ENCODE results near the gene MPPED1.

DNA sequence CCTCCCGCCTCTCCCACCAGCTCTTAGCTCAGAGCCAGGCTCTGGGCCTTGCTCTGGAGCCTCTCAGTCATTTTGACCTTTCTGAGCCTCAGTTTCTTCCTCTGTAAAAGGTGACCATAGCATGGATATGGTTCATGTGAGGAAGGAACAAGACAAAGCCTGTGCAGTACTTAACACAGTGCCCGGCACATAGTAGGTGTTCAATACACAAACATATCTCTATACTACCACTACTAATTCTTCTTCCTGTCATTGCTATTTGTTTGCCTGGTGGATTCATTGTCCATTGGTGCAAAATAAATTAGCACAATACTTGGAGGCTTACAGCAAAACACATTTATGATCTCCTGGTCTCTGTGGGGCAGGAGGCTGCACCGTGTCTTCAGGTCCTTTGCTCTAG is 21.6 kb upstream of the MPPED1 start:
- TF ChIP-seq GATA2 (IDR thresholded peaks at IDR 0.05; ENCODE audit: insufficient read depth, insufficient read length, low read depth, low read length) (no peak), POLR2A (IDR thresholded peaks at IDR 0.05; ENCODE audit: low read depth, low read length) (no peak), EZH2 (IDR thresholded peaks at IDR 0.05; ENCODE audit: borderline replicate concordance, low read depth, low read length, severe bottlenecking) (no peak), JUN (IDR thresholded peaks at IDR 0.05; ENCODE audit: borderline replicate concordance, insufficient read depth, insufficient read length, low read depth) (no peak), FOS (IDR thresholded peaks at IDR 0.05; ENCODE audit: borderline replicate concordance, insufficient read depth, low read length) (no peak), POLR2AphosphoS5 (IDR thresholded peaks at IDR 0.05; ENCODE audit: insufficient read depth, low read depth, low read length) (no peak)
- TF ChIP-seq, protein P1, sequence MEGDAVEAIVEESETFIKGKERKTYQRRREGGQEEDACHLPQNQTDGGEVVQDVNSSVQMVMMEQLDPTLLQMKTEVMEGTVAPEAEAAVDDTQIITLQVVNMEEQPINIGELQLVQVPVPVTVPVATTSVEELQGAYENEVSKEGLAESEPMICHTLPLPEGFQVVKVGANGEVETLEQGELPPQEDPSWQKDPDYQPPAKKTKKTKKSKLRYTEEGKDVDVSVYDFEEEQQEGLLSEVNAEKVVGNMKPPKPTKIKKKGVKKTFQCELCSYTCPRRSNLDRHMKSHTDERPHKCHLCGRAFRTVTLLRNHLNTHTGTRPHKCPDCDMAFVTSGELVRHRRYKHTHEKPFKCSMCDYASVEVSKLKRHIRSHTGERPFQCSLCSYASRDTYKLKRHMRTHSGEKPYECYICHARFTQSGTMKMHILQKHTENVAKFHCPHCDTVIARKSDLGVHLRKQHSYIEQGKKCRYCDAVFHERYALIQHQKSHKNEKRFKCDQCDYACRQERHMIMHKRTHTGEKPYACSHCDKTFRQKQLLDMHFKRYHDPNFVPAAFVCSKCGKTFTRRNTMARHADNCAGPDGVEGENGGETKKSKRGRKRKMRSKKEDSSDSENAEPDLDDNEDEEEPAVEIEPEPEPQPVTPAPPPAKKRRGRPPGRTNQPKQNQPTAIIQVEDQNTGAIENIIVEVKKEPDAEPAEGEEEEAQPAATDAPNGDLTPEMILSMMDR (IDR thresholded peaks at IDR 0.05; ENCODE audit: extremely low read depth in 1 of 2, insufficient read depth in 1 of 2, low read depth in 1 of 2, low read length in 2 of 2), result no peak
